ENCODE results near the gene ARF6. TPM values are rescaled to one million over a fixed set of nuclear protein-coding genes. Genes with fewer than 3 reads are reported as not detected.
"Not testable (repeated sequence)": the region's sequence is repeated elsewhere in the genome, so short reads cannot be mapped to it uniquely, and the experiment has no call there.

The ARF6 gene
- total RNA-seq, 2 experiments from 2014 or later = 134 to 135 TPM

DNA sequence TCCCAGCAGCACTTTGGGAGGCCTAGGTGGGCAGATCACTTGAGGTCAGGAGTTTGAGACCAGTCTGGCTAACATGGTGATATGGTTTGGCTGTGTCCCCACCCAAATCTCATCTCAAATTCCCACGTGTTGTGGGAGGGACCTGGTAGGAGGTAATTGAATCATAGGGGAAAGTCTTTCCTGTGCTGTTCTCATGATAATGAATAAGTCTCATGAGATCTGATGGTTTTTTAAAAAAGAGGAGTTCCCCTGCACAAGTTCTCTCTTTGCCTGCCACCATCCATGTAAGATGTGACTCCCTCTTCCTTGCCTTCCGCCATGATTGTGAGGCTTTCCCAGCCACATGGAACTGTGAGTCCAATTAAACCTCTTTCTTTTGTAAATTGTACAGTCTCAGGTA lies 43.4 kb downstream of the ARF6 start:
- H3K9me3 Mint-ChIP-seq = peaks cover 16% of the 10 kb centered on the region
- not testable (repeated sequence) for H3K4me3 Mint-ChIP-seq, H3K27me3 Mint-ChIP-seq, DNase-seq, H3K27ac Mint-ChIP-seq
- peaks cover 20% of the 10 kb centered on the region for H3K4me1 Mint-ChIP-seq
- H3K36me3 Mint-ChIP-seq = peaks cover 25% of the 10 kb centered on the region

- H3K4me3 Mint-ChIP-seq, H3K27me3 Mint-ChIP-seq, DNase-seq, H3K27ac Mint-ChIP-seq: not testable (repeated sequence)
- peaks cover 22% of the 10 kb centered on the region for H3K4me1 Mint-ChIP-seq
- peaks cover 16% of the 10 kb centered on the region for H3K9me3 Mint-ChIP-seq
- peaks cover 25% of the 10 kb centered on the region for H3K36me3 Mint-ChIP-seq
These were observed 44.0 kb downstream of the ARF6 start for GRCh38 chr14:49936882-49937281.

DNA sequence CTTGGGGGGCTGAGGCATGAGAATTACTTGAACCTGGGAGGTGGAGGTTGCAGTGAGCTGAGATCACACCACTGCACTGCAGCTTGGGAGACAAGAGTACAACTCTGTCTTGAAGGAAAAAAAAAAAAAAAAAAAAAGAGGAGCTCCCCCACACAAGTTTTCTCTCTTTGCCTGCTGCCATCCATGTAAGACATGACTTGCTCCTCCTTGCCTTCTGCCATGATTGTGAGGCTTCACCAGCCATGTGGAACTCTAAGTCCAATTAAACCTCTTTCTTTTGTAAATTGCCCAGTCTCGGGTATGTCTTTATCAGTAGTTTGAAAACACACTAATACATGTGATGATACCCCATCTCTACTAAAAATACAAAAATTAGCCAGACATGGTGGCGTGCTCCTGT lies 46.3 kb downstream of the ARF6 start:
- not testable (repeated sequence) for H3K4me3 Mint-ChIP-seq

DNA sequence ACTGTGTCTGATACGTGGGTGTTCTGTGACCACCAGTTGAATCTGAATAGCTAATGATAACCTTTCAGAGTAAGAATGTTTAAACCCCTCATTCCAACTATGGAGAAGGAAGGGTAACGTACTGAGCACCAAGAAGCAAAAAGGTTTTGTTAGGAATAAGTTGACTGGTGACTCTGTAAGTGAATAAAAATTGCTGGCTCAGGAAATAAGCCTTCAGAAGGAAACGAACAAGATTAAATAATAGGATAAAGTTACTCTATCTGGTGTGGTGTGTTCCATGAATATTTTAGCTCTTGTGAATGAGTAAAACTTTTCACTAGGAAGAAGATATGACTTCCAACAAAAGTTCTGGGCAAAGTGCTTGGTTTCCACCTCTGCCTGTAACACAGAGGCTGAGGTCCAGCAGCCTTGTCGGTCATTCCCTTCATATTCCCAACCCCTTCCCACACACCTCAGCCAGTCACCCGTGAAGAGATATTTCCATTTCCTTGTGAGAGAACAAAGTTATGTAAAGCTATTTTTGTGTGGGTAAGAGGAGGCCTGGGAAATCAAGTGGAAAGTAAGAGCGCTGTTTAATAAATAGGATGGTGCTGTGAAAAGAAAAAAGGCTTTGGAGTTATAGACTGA lies 47.1 kb downstream of the ARF6 start:
- H3K9me3 Mint-ChIP-seq = peaks cover 33% of the 10 kb centered on the region
- H3K27me3 Mint-ChIP-seq = no peaks in the 10 kb centered on the region
- H3K4me3 Mint-ChIP-seq = no peak overlapping the region
- peak overlapping the region; percentile 87 for H3K27ac Mint-ChIP-seq
- peaks cover 40% of the 10 kb centered on the region for H3K36me3 Mint-ChIP-seq
- H3K4me1 Mint-ChIP-seq = peaks cover 29% of the 10 kb centered on the region
- DNase-seq = no peak

More for the DNA sequence above, 46.3 kb downstream of the ARF6 start:
- not testable (repeated sequence) for H3K27me3 Mint-ChIP-seq, DNase-seq, H3K27ac Mint-ChIP-seq
- Mint-ChIP-seq H3K36me3 (peaks cover 40% of the 10 kb centered on the region), H3K9me3 (peaks cover 33% of the 10 kb centered on the region), H3K4me1 (peaks cover 27% of the 10 kb centered on the region)

DNA sequence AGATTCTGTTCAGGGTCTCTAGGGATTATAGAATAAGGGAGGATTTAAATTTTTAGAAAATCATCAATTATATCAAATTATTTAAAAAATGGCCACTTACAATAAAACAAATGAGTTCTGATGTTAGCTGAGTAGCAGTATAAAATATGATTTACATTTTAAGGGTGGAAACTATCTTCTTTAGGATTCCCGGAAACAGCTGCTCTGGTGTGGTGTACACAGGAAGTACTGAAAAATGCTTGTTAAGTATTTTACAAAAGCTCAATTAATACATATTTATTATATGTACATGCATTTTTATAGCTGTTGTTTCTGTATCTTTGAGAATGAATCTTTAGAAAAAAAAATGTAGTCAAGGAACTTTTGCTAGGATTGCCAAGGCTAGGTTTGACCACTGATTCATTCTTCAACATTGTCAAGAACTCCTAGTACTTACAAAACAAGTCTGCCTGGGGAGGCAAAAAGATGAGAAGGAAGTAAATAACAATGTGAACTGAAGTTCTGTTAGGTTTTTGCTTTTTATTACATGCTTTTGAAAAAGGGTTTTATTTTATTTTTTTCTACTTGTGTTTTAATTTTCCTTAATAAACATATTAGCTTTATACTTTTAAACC lies 48.0 kb downstream of the ARF6 start:
- Mint-ChIP-seq H3K27me3 (no peaks in the 10 kb centered on the region), H3K4me1 (peaks cover 39% of the 10 kb centered on the region), H3K4me3 (no peak overlapping the region), H3K9me3 (peaks cover 33% of the 10 kb centered on the region), H3K36me3 (peaks cover 39% of the 10 kb centered on the region), H3K27ac (peak overlapping the region; percentile 87)
- no peak for DNase-seq

GRCh38 chr14:49942090-49942489 lies 49.2 kb downstream of the ARF6 start:
- H3K27ac Mint-ChIP-seq = no peak overlapping the region
- DNase-seq = no peak
- H3K9me3 Mint-ChIP-seq = peaks cover 24% of the 10 kb centered on the region
- H3K27me3 Mint-ChIP-seq = no peaks in the 10 kb centered on the region
- peaks cover 47% of the 10 kb centered on the region for H3K4me1 Mint-ChIP-seq
- H3K36me3 Mint-ChIP-seq = peaks cover 30% of the 10 kb centered on the region
- no peak overlapping the region for H3K4me3 Mint-ChIP-seq

- peaks cover 21% of the 10 kb centered on the region for H3K36me3 Mint-ChIP-seq
- peaks cover 65% of the 10 kb centered on the region for H3K4me1 Mint-ChIP-seq
- no peak overlapping the region for H3K4me3 Mint-ChIP-seq
- DNase-seq = no peak
- H3K27me3 Mint-ChIP-seq = no peaks in the 10 kb centered on the region
- H3K9me3 Mint-ChIP-seq = peaks cover 24% of the 10 kb centered on the region
- no peak overlapping the region for H3K27ac Mint-ChIP-seq
These were observed 51.6 kb downstream of the ARF6 start for GRCh38 chr14:49944501-49944900.

DNA sequence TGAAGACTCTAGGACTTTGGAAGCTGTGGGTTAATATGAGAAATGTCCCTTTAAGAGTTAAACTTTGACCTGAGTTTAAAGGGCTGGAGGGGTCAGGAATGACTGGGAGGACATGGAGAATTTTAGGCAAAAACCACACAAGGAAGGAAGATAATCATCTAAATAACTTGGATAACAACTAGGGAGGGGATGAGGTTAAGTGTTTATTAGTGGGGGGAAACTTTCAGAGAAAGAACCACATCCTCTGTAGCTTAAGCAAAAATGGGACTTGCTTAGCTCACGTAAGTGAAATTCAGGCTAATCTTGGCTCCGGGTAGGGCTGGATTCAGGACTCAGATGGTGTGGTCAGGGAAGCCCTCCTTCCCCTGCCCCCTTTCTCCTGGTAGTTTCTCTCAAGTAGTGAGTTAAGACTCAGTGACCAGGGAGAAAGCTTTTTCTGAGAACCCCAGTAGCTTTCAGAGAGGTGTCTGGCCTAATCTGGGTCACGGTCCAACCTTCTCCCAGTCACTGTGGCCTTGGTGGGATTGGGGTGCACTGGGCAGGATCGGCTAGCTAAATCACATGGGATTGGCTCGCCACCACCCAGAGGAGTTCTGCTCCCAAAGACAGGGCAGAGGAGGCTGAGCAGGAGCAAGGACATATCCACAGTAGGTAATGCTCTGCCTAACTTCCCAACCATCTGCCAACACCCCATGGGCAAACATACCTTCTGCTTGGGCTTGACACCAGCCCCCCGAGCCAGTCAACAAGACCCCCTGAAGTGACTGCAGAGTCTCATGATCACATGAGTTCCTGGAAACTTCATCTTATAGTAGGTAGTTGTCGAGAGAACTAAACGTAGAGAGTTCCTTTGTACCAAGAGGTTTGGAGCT lies 52.8 kb downstream of the ARF6 start:
- H3K27ac Mint-ChIP-seq = peak overlapping the region; percentile 91
- H3K4me1 Mint-ChIP-seq = peaks cover 61% of the 10 kb centered on the region
- peak overlapping the region; percentile 38 for H3K4me3 Mint-ChIP-seq
- H3K27me3 Mint-ChIP-seq = no peaks in the 10 kb centered on the region
- H3K36me3 Mint-ChIP-seq = peaks cover 18% of the 10 kb centered on the region
- DNase-seq = no peak
- H3K9me3 Mint-ChIP-seq = peaks cover 20% of the 10 kb centered on the region

Other genes with a start within 250 kb of the ARF6 start
- 10 to 100 TPM; 33.6 to 37.2 TPM for gene POLE2, start 204.9 kb upstream of the ARF6 start, total RNA-seq
- gene KLHDC1, start 200.0 kb upstream of the ARF6 start, total RNA-seq = 1 to 10 TPM; 1.1 to 1.2 TPM
- 10 to 100 TPM; 20.8 to 21.5 TPM for gene KLHDC2, start 124.9 kb upstream of the ARF6 start, total RNA-seq
- gene NEMF, start 40.3 kb upstream of the ARF6 start, total RNA-seq = 10 to 100 TPM; 53.7 to 64.6 TPM
- 10 to 100 TPM; 13.3 to 14.3 TPM for gene VCPKMT, start 223.5 kb downstream of the ARF6 start, total RNA-seq